OCI-LY7 (cell line): Measurements from ENCODE around the gene SDCCAG8.
"Not testable (repeated sequence)": the region's sequence is repeated elsewhere in the genome, so short reads cannot be mapped to it uniquely, and the experiment has no call there.

Experiments
- CTCF ChIP-seq: fragments of 200-600 bp; sonication (generic); conservative IDR thresholded peaks from 2 replicates; pipeline ENCODE4 v1.5.1; 2014; ENCODE audit warnings: mild to moderate bottlenecking, antibody characterized with exemption, low read length, moderate library complexity, mixed read lengths
- EZH2phosphoT487 ChIP-seq: fragments of 200-600 bp; sonication (generic); IDR thresholded peaks from 2 replicates; pipeline ENCODE4 v1.6.1; 2018; ENCODE audit warnings: low read depth, borderline replicate concordance, mild to moderate bottlenecking, mixed run types, antibody characterized with exemption, low read length, moderate library complexity, mixed read lengths

GRCh38 chr1:243338848-243339247 is 83.0 kb downstream of the SDCCAG8 start:
- not testable (repeated sequence) for TF ChIP-seq CTCF, EZH2phosphoT487
